ENCODE results near the gene CCDC127.
"Not testable (repeated sequence)": the region's sequence is repeated elsewhere in the genome, so short reads cannot be mapped to it uniquely, and the experiment has no call there.

Gene CCDC127

DNA sequence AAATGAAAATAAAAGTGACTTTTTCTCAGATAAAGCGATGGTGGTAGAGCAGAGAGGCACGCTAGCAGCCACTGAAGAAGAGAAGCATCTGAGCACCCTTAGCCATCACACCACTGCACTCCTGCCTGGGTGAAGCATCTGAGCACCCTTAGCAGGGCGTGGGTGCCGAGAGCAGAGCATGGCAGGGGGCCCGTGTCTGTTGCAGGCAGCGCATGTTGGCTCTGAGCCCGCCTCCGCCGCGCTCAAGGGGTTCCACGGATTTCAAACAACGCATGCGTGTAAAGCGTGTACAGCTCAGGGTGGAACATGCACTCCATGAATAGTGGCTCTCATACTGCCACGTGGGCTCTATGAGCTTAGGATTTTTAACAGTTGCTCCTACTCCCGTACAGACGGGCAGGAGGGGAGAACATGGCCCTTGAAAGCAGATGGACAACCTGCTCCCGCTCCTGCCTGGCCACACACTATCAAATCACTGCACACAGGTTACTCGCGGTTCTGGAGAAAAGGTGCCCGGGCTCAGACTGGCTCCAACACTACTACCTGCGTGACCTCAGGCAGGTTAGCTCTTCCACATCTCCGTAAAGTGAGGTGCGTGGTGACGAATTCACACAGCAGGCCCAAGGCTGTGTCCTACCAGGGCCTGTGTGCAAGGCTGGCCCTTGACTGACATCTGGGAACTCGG is 14.6 kb downstream of the CCDC127 start:
- no peak for DNase-seq (ENCODE audit: low read depth in 3 of 3)

- no peak for DNase-seq (ENCODE audit: low read depth in 3 of 3)
Observed at GRCh38 chr5:201672-202071, 16.3 kb downstream of the CCDC127 start.

GRCh38 chr5:200985-201384 is 17.0 kb downstream of the CCDC127 start:
- DNase-seq (ENCODE audit: low read depth in 3 of 3) = no peak

GRCh38 chr5:199950-200645 is 17.9 kb downstream of the CCDC127 start:
- DNase-seq (ENCODE audit: low read depth in 3 of 3) = no peak

GRCh38 chr5:199197-199949 is 18.6 kb downstream of the CCDC127 start:
- DNase-seq (ENCODE audit: low read depth in 3 of 3) = no peak

GRCh38 chr5:198516-199196 is 19.3 kb downstream of the CCDC127 start:
- DNase-seq (ENCODE audit: low read depth in 3 of 3) = no peak

DNA sequence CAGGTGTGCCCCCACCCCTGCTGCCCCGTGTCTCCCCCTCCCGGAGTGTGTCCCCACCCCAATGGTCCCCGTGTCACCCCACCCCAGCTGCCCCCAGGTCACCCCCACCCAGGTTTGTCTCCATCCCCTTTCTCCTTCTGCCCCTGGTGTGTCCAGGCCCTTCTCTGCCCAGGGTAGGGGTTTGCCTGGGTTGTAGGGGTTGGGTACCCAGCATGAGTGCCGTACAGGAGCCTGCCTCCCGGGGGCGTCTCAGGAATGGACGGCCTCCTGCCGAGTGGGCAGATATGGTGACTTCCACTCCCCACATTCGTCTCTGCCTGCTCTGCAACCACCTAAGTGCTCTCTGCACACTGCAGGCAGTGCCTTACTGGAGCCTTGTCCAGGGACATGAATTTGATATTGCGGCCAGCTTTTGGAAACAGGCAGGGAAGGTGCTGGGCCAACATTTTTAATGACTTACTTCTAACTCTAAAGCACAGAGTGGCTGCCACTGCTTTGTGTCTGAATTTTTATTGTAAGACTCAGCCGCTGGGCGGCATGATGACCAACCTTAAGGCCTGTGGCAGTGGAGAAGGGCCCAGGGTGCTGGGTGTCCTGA is 20.0 kb downstream of the CCDC127 start:
- no peak for DNase-seq (ENCODE audit: low read depth in 3 of 3)

DNA sequence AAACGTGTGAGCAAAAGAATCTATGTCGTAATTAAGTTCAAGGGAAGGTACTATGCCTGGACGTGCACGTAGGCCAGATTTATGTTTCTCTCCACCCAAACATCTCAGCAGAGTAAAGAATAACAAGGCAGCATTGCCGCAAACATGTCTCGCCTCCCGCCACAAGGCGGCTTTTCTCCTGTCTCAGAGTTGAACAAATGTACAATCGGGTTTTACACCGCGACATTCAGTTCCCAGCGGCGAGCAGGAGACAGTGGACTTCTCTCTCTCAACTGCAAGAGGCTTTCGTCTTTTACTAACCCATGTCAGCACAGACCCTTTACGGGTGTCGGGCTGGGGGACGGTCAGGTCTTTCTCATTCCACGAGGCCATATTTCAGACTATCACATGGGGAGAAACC is 20.9 kb downstream of the CCDC127 start:
- DNase-seq (ENCODE audit: low read depth in 3 of 3) = not testable (repeated sequence)

GRCh38 chr5:196350-196749 is 21.6 kb downstream of the CCDC127 start:
- DNase-seq (ENCODE audit: low read depth in 3 of 3) = no peak

DNA sequence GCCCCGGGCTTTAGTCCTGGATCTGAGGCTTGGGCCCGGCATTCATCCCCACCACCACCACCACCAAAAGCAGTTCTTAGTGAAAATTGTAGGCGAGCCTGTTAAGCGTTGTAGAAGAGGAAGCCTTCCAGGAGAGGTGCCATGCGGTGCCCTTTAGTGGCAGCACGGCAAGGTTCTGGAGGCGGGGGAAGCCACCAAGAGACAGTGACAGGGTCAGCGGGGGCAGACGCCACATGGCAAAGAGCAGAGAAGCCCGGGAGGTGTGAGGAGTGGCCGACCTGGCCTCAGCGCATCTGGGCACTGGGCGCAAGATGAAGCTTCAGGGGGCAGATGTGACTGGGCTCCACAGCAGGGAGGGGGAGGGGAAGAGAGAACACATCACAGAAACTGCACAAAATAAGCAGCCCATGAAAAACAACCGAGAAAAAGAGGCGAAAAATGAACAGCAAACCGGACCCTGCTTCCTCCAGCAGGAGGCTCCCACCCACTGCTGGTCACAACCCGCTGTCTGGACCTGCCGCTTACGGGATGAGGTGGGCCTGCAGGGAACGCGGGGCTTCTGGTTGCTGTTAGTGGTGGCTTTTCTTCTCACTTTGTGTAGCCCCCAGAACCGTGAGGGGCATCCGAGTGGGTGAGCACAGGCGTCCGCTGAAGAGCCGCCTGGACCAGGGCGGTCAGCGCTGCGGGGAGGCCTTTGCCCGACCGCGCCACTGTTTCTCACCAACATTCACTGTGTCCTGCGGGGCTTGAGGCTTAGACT is 22.4 kb downstream of the CCDC127 start:
- no peak for DNase-seq (ENCODE audit: low read depth in 3 of 3)

GRCh38 chr5:194603-195209 is 23.2 kb downstream of the CCDC127 start:
- DNase-seq (ENCODE audit: low read depth in 3 of 3) = no peak

DNA sequence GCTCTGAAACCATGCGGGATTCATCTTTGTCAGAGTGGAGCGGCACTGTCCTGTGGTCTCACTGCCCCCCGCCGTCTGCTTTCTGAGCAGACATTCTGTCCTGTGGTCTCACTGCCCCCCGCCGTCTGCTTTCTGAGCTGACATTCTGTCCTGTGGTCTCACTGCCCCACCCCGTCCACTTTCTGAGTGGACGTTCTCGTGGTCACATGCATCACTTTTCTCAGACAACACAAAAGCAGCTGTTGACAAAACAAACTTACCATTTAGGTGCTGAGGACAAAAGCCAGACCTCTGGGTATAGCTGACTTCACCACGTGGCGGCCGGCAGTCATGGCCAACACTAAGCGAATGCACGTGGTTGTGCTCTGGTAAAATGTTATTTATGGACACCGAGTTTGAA is 23.9 kb downstream of the CCDC127 start:
- DNase-seq (ENCODE audit: low read depth in 3 of 3) = no peak

GRCh38 chr5:192970-193831 is 24.8 kb downstream of the CCDC127 start:
- DNase-seq (ENCODE audit: low read depth in 3 of 3) = no peak

GRCh38 chr5:192691-192969 is 25.3 kb downstream of the CCDC127 start:
- no peak for DNase-seq (ENCODE audit: low read depth in 3 of 3)

- DNase-seq (ENCODE audit: low read depth in 3 of 3) = no peak
Observed at GRCh38 chr5:191949-192690, 25.8 kb downstream of the CCDC127 start.

GRCh38 chr5:191036-191948 is 26.7 kb downstream of the CCDC127 start, which contains the start of gene LRRC14B:
TSS of gene LRRC14B (plus strand) at chr5:191495. CDS start at chr5:191539, 44 bp downstream.
- no peak for DNase-seq (ENCODE audit: low read depth in 3 of 3)

GRCh38 chr5:190366-191035 is 27.5 kb downstream of the CCDC127 start:
- no peak for DNase-seq (ENCODE audit: low read depth in 3 of 3)

All from stimulated activated CD4-positive, alpha-beta T cell treated with anti-CD3 and anti-CD28 coated beads, TNF-alpha, amount 100 ng/mL, for 48 hours (primary cell).